T-helper 2 cell treated with Interferon-gamma antibody and Interleukin-4, amounts not matched to agents 5 μg/mL and 100 μg/mL, for 36 hours (primary cell): ENCODE results near the gene RNASE8.

Source experiments
- DNase-seq: peaks from one replicate; pipeline ENCODE4 v3.0.0; 2021; ENCODE audit warnings: low spot score
- H3K27ac Mint-ChIP-seq: one replicate; pipeline ENCODE4 v1.8.0; 2021; ENCODE audit warnings: mild to moderate bottlenecking, mixed read lengths
- H3K27me3 Mint-ChIP-seq: one replicate; pipeline ENCODE4 v1.8.0; 2021; ENCODE audit warnings: low read depth, mixed read lengths
- H3K36me3 Mint-ChIP-seq: one replicate; pipeline ENCODE4 v1.8.0; 2021; ENCODE audit warnings: low read depth, mixed read lengths
- H3K4me1 Mint-ChIP-seq: one replicate; pipeline ENCODE4 v1.8.0; 2021; ENCODE audit warnings: low read depth, mixed read lengths
- H3K4me3 Mint-ChIP-seq: one replicate; pipeline ENCODE4 v1.8.0; 2022; ENCODE audit warnings: mild to moderate bottlenecking, moderate library complexity, mixed read lengths
- H3K9me3 Mint-ChIP-seq: one replicate; pipeline ENCODE4 v1.8.0; 2021; ENCODE audit warnings: mixed read lengths

RNASE8 gene

GRCh38 chr14:21069388-21070082 lies 11.9 kb downstream of the RNASE8 start:
- no peaks in the 10 kb centered on the region for H3K9me3 Mint-ChIP-seq
- DNase-seq: no peak
- H3K4me1 Mint-ChIP-seq: peaks cover 22% of the 10 kb centered on the region
- H3K27me3 Mint-ChIP-seq: peaks cover 79% of the 10 kb centered on the region
- H3K36me3 Mint-ChIP-seq: no peaks in the 10 kb centered on the region
- H3K27ac Mint-ChIP-seq: no peak overlapping the region
- peak overlapping the region; percentile 61 for H3K4me3 Mint-ChIP-seq

GRCh38 chr14:21070083-21070609 lies 12.5 kb downstream of the RNASE8 start, which contains the start of gene ARHGEF40:
Gene ARHGEF40, plus strand, starts transcription at chr14:21070304. Its CDS starts 93 bp downstream, at chr14:21070397.
- Mint-ChIP-seq H3K9me3 (no peaks in the 10 kb centered on the region), H3K27me3 (peaks cover 77% of the 10 kb centered on the region), H3K36me3 (no peaks in the 10 kb centered on the region), H3K4me3 (peak within 1 kb of the TSS; percentile 77), H3K4me1 (peaks cover 22% of the 10 kb centered on the region), H3K27ac (no peak within 1 kb of the TSS)
- DNase-seq: no peak

GRCh38 chr14:21070610-21071224 lies 13.1 kb downstream of the RNASE8 start:
- Mint-ChIP-seq H3K27me3 (peaks cover 73% of the 10 kb centered on the region), H3K4me1 (peaks cover 22% of the 10 kb centered on the region), H3K9me3 (no peaks in the 10 kb centered on the region), H3K27ac (no peak overlapping the region), H3K4me3 (peak overlapping the region; percentile 77), H3K36me3 (no peaks in the 10 kb centered on the region)
- no peak for DNase-seq

GRCh38 chr14:21071225-21072030 lies 13.8 kb downstream of the RNASE8 start:
- peak overlapping the region; percentile 77 for H3K4me3 Mint-ChIP-seq
- no peaks in the 10 kb centered on the region for H3K36me3 Mint-ChIP-seq
- DNase-seq: no peak
- peaks cover 69% of the 10 kb centered on the region for H3K27me3 Mint-ChIP-seq
- H3K9me3 Mint-ChIP-seq: no peaks in the 10 kb centered on the region
- peaks cover 22% of the 10 kb centered on the region for H3K4me1 Mint-ChIP-seq
- no peak overlapping the region for H3K27ac Mint-ChIP-seq

- no peak overlapping the region for H3K27ac Mint-ChIP-seq
- DNase-seq: no peak
- peaks cover 22% of the 10 kb centered on the region for H3K4me1 Mint-ChIP-seq
- H3K4me3 Mint-ChIP-seq: peak overlapping the region; percentile 77
- H3K9me3 Mint-ChIP-seq: no peaks in the 10 kb centered on the region
- H3K36me3 Mint-ChIP-seq: no peaks in the 10 kb centered on the region
- H3K27me3 Mint-ChIP-seq: peaks cover 63% of the 10 kb centered on the region
Observed at GRCh38 chr14:21072031-21072473, 14.4 kb downstream of the RNASE8 start.

- peaks cover 22% of the 10 kb centered on the region for H3K4me1 Mint-ChIP-seq
- no peaks in the 10 kb centered on the region for H3K36me3 Mint-ChIP-seq
- H3K4me3 Mint-ChIP-seq: no peak overlapping the region
Observed at GRCh38 chr14:21072781-21073339, 15.2 kb downstream of the RNASE8 start.

GRCh38 chr14:21073921-21074320 lies 16.3 kb downstream of the RNASE8 start:
- no peak overlapping the region for H3K4me3 Mint-ChIP-seq
- no peaks in the 10 kb centered on the region for H3K36me3 Mint-ChIP-seq
- H3K4me1 Mint-ChIP-seq: peaks cover 17% of the 10 kb centered on the region
- no peak overlapping the region for H3K27ac Mint-ChIP-seq
- DNase-seq: no peak
- peaks cover 47% of the 10 kb centered on the region for H3K27me3 Mint-ChIP-seq
- H3K9me3 Mint-ChIP-seq: no peaks in the 10 kb centered on the region

More at GRCh38 chr14:21072781-21073339, 15.2 kb downstream of the RNASE8 start:
- no peak overlapping the region for H3K27ac Mint-ChIP-seq
- no peaks in the 10 kb centered on the region for H3K9me3 Mint-ChIP-seq
- peaks cover 55% of the 10 kb centered on the region for H3K27me3 Mint-ChIP-seq
- no peak for DNase-seq

- Mint-ChIP-seq H3K4me1 (peaks cover 14% of the 10 kb centered on the region), H3K27ac (no peak overlapping the region), H3K27me3 (peaks cover 40% of the 10 kb centered on the region), H3K9me3 (no peaks in the 10 kb centered on the region), H3K4me3 (no peak overlapping the region), H3K36me3 (no peaks in the 10 kb centered on the region)
- DNase-seq: no peak
Observed at GRCh38 chr14:21074398-21075272, 17.0 kb downstream of the RNASE8 start.

- Mint-ChIP-seq H3K4me3 (no peak overlapping the region), H3K36me3 (no peaks in the 10 kb centered on the region), H3K27ac (no peak overlapping the region), H3K4me1 (peaks cover 11% of the 10 kb centered on the region), H3K27me3 (peaks cover 31% of the 10 kb centered on the region), H3K9me3 (no peaks in the 10 kb centered on the region)
- DNase-seq: no peak
Observed at GRCh38 chr14:21075719-21076437, 18.3 kb downstream of the RNASE8 start.

GRCh38 chr14:21077672-21078071 lies 20.1 kb downstream of the RNASE8 start:
- DNase-seq: no peak
- H3K36me3 Mint-ChIP-seq: no peaks in the 10 kb centered on the region
- H3K4me3 Mint-ChIP-seq: no peak overlapping the region
- H3K27ac Mint-ChIP-seq: no peak overlapping the region
- H3K27me3 Mint-ChIP-seq: peaks cover 14% of the 10 kb centered on the region
- no peaks in the 10 kb centered on the region for H3K9me3 Mint-ChIP-seq
- H3K4me1 Mint-ChIP-seq: no peaks in the 10 kb centered on the region

- no peak overlapping the region for H3K4me3 Mint-ChIP-seq
- no peak overlapping the region for H3K27ac Mint-ChIP-seq
- peaks cover 10% of the 10 kb centered on the region for H3K27me3 Mint-ChIP-seq
- no peaks in the 10 kb centered on the region for H3K36me3 Mint-ChIP-seq
- DNase-seq: no peak
- no peaks in the 10 kb centered on the region for H3K9me3 Mint-ChIP-seq
- H3K4me1 Mint-ChIP-seq: no peaks in the 10 kb centered on the region
Observed at GRCh38 chr14:21078287-21078686, 20.7 kb downstream of the RNASE8 start.

GRCh38 chr14:21078726-21079125 lies 21.1 kb downstream of the RNASE8 start:
- Mint-ChIP-seq H3K27ac (no peak overlapping the region), H3K9me3 (no peaks in the 10 kb centered on the region), H3K4me3 (no peak overlapping the region), H3K27me3 (peaks cover 6% of the 10 kb centered on the region), H3K36me3 (no peaks in the 10 kb centered on the region), H3K4me1 (no peaks in the 10 kb centered on the region)
- no peak for DNase-seq
